Liver (tissue), 9 donors: ENCODE data around the gene LYG1. TPM values are rescaled to one million over a fixed set of nuclear protein-coding genes. Genes with fewer than 3 reads are reported as not detected.
A peak's percentile ranks its signal among the peaks of the same experiment; 100 is the strongest.

Source experiments
- DNase-seq: peaks from one replicate; pipeline ENCODE4 v3.0.0-alpha.2; 2017; ENCODE audit warnings: low spot score
- H3K27ac ChIP-seq, 2 donors: one replicate each; pipeline ENCODE4 v1.7.0; 2013; ENCODE audit warnings: inconsistent platforms in 2 of 2, low read length in 2 of 2, control low read depth in 1 of 2, low read depth in 1 of 2, mild to moderate bottlenecking in 1 of 2
- H3K27me3 ChIP-seq, 4 donors: one replicate each; pipeline versions ENCODE4 v1.6.1 to v1.7.0; 2013; ENCODE audit warnings: low read length in 3 of 4, inconsistent platforms in 1 of 4, mild to moderate bottlenecking in 1 of 4, moderate library complexity in 1 of 4; ENCODE audit not compliant: control insufficient read depth in 4 of 4, insufficient read depth in 4 of 4
- H3K36me3 ChIP-seq, 4 donors: one replicate each; pipeline versions ENCODE4 v1.6.1 to v1.7.0; 2013; ENCODE audit warnings: low read length in 3 of 4, mild to moderate bottlenecking in 3 of 4, low read depth in 1 of 4, moderate library complexity in 1 of 4; ENCODE audit not compliant: control insufficient read depth in 4 of 4, insufficient read depth in 3 of 4
- H3K4me1 ChIP-seq, 4 donors: one replicate each; pipeline versions ENCODE4 v1.6.1 to v1.7.0; 2013; ENCODE audit warnings: low read length in 3 of 4, mild to moderate bottlenecking in 3 of 4, moderate library complexity in 1 of 4; ENCODE audit not compliant: control insufficient read depth in 4 of 4, insufficient read depth in 4 of 4
- H3K4me3 ChIP-seq, 3 donors: one replicate each; pipeline versions ENCODE4 v1.6.1 to v1.7.0; 2013; ENCODE audit warnings: low read length in 3 of 3, control low read depth in 1 of 3, low read depth in 1 of 3, mild to moderate bottlenecking in 1 of 3
- H3K9ac ChIP-seq, 2 donors: one replicate each; pipeline ENCODE4 v1.7.0; 2013; ENCODE audit warnings: low read length in 2 of 2, mild to moderate bottlenecking in 2 of 2, moderate library complexity in 2 of 2, control low read depth in 1 of 2, low read depth in 1 of 2
- H3K9me3 ChIP-seq, 4 donors: one replicate each; pipeline versions ENCODE4 v1.6.1 to v1.7.0; 2013; ENCODE audit warnings: low read length in 3 of 4; ENCODE audit not compliant: control insufficient read depth in 4 of 4
- CTCF ChIP-seq: fragments of 150-350 bp; IDR thresholded peaks from 2 replicates; pipeline ENCODE4 v1.5.1; 2017; ENCODE audit warnings: improper control_type of control experiment, low read depth, low read length; ENCODE audit not compliant: missing input control
- EGR1 ChIP-seq, 2 donors: IDR thresholded peaks; 2 replicates each; pipeline ENCODE4 v1.6.1; 2016 to 2018; ENCODE audit warnings: antibody characterized with exemption in 2 of 2, low read depth in 2 of 2
- FOXA2 ChIP-seq: IDR thresholded peaks from 2 replicates; pipeline ENCODE4 v1.6.1; 2016; ENCODE audit warnings: antibody characterized with exemption
- GABPA ChIP-seq, 2 donors: IDR thresholded peaks in 1 of 2; conservative IDR thresholded peaks in 1 of 2; 2 replicates each; pipeline ENCODE4 v1.6.1; 2016; ENCODE audit warnings: antibody characterized with exemption in 2 of 2, mild to moderate bottlenecking in 1 of 2, moderate library complexity in 1 of 2
- HNF4A ChIP-seq, 2 donors: conservative IDR thresholded peaks; 2 replicates each; pipeline ENCODE4 v1.6.1; 2016; ENCODE audit warnings: antibody characterized with exemption in 2 of 2, mild to moderate bottlenecking in 2 of 2
- HNF4G ChIP-seq: IDR thresholded peaks from 2 replicates; pipeline ENCODE4 v1.6.1; 2016; ENCODE audit warnings: antibody characterized with exemption
- MAX ChIP-seq: IDR thresholded peaks from 2 replicates; pipeline ENCODE4 v1.6.1; 2016; ENCODE audit warnings: antibody characterized with exemption
- NR2F2 ChIP-seq: IDR thresholded peaks from 2 replicates; pipeline ENCODE4 v1.6.1; 2016; ENCODE audit warnings: antibody characterized with exemption
- RAD21 ChIP-seq, 2 donors: IDR thresholded peaks; 2 replicates each; pipeline ENCODE4 v1.6.1; 2016; ENCODE audit warnings: antibody characterized with exemption in 2 of 2, mild to moderate bottlenecking in 2 of 2
- RXRA ChIP-seq, 2 donors: IDR thresholded peaks; 2 replicates each; pipeline ENCODE4 v1.6.1; 2017 to 2018; ENCODE audit warnings: antibody characterized with exemption in 2 of 2, mild to moderate bottlenecking in 1 of 2
- SP1 ChIP-seq: IDR thresholded peaks from 2 replicates; pipeline ENCODE4 v1.6.1; 2018; ENCODE audit warnings: antibody characterized with exemption, mild to moderate bottlenecking
- YY1 ChIP-seq: IDR thresholded peaks from 2 replicates; pipeline ENCODE4 v1.6.1; 2016; ENCODE audit warnings: antibody characterized with exemption, mild to moderate bottlenecking
- ZBTB33 ChIP-seq: IDR thresholded peaks from 2 replicates; pipeline ENCODE4 v1.6.1; 2016; ENCODE audit warnings: antibody characterized with exemption
- WGBS: extraction: QIAGEN DNeasy Blood & Tissue Kit; methylation state at CpG from one replicate; pipeline ENCODE4 v1.1.7; 2013; 5-methylcytosine and 5-hydroxymethylcytosine counted together
- polyA plus RNA-seq, 2 donors: library from polyadenylated mRNA; stranded (reverse) in 1 of 2; unstranded in 1 of 2; fragments of 200-250 nt in 1 of 2; fragments of >200 nt in 1 of 2; fragmentation: Nextera tagmentation in 1 of 2; extraction: Ambion mirVana in 1 of 2; gene quantifications; one replicate each; pipeline versions ENCODE4 v1.2.1 to v1.2.3, GENCODE V29; 2013 to 2015
- total RNA-seq, 2 donors: library from RNA; depleted of rRNA; stranded (reverse); fragments of >200 nt; gene quantifications; one replicate each; pipeline ENCODE4 v1.2.3, GENCODE V29; 2014
- TF ChIP-seq, protein P1 (sequence below): IDR thresholded peaks from 2 replicates; pipeline ENCODE4 v1.6.1; 2016; ENCODE audit warnings: antibody characterized with exemption, mild to moderate bottlenecking
- donor health status: healthy.
- donor health status: healthy.
- donor health status: healthy.
- donor health status: healthy.
- donor health status: healthy.

The LYG1 gene
- total and polyA plus RNA-seq, 4 donors = 0.14 to 0.85 (median 0.55) TPM

DNA sequence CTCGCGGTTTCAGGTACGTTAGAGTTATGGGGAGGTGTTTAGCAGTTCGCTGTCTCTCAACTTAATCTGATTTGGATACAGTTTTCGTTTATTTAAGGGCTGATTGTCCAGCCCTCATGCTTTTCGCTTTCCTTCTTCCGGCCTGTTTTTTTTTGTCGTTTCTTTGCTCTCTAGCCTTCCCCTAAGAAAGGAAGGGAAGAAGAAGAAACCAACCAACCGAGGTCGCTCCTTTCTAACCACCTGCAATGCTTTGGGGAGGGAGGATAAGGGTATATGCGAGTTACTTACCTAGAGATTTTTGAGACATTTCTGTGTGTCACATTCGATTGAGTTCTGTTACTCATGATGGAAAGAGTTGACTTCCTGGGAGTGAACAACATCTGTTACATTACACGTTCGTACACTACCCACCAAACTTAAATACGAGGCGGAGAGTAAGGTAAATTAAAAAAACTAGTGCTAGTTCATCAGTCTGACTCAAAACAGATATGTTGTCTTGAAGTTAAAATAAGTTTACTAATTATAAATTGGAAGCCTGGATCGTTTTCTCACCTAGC, 37.1 kb upstream of the LYG1 start:
- Histone ChIP-seq H3K4me1 (peaks cover 6 to 33% (median 25%) of the 10 kb centered on the region in 4 donors), H3K27ac (peak overlapping the region; percentile 82 to 99), H3K9me3 (no peaks in the 10 kb centered on the region), H3K36me3 (no peaks in the 10 kb centered on the region), H3K27me3 (no peaks in the 10 kb centered on the region), H3K9ac (peak overlapping the region; percentile 83 to 89), H3K4me3 (peak overlapping the region; percentile 91 to 98 (median 95))
- DNase-seq = no peak
- 3% methylated on average over 17 of the region's 17 CpGs for WGBS
- TF ChIP-seq, protein P1, sequence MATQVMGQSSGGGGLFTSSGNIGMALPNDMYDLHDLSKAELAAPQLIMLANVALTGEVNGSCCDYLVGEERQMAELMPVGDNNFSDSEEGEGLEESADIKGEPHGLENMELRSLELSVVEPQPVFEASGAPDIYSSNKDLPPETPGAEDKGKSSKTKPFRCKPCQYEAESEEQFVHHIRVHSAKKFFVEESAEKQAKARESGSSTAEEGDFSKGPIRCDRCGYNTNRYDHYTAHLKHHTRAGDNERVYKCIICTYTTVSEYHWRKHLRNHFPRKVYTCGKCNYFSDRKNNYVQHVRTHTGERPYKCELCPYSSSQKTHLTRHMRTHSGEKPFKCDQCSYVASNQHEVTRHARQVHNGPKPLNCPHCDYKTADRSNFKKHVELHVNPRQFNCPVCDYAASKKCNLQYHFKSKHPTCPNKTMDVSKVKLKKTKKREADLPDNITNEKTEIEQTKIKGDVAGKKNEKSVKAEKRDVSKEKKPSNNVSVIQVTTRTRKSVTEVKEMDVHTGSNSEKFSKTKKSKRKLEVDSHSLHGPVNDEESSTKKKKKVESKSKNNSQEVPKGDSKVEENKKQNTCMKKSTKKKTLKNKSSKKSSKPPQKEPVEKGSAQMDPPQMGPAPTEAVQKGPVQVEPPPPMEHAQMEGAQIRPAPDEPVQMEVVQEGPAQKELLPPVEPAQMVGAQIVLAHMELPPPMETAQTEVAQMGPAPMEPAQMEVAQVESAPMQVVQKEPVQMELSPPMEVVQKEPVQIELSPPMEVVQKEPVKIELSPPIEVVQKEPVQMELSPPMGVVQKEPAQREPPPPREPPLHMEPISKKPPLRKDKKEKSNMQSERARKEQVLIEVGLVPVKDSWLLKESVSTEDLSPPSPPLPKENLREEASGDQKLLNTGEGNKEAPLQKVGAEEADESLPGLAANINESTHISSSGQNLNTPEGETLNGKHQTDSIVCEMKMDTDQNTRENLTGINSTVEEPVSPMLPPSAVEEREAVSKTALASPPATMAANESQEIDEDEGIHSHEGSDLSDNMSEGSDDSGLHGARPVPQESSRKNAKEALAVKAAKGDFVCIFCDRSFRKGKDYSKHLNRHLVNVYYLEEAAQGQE = no peak
- TF ChIP-seq RAD21 (IDR thresholded peaks at IDR 0.05) = peak in 1 of 2 donors; percentile 11

DNA sequence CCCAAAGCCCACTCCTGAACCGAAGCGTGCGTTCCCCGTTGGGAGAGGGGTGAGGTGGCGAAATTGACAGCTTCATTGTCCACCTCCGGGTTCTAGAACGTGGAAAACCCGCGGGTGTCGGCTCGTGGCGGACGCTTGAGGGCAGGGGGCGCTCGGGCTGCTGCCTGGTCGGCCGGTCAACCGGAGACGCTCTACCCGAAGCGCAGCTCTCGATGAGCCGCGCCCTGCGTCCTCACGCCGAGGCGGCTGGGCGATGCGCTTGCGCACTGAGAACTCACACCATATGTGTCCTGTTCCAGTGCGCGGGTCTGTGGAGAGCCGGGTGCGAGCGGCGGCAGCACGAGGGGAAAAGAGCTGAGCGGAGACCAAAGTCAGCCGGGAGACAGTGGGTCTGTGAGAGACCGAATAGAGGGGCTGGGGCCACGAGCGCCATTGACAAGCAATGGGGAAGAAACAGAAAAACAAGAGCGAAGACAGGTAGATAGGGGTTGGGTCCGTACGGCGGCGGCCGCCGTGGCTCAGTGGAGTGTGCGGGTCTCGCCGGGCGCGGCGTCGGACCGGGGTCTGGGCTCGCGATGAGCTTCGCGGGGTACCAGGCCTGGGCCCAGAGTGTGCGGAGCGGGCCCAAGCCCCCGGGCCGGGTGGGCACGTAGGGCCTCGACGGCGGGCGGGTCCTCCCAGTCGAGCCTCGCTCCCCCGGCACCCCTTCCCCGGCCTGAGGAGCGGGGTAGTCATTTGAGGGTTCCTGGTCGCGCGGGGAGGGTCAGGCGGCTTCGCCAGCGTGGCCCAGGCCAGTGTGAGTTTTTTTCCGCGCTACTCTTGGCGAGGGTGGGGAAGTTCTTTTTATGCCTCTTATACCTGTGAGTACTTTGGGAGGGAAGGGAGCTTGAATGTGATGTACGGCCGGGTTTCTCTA, 36.4 kb upstream of the LYG1 start, which contains the start of gene EIF5B:
EIF5B (plus strand) TSS at position 277 of the 916 bp plus-strand sequence; CDS start at position 443, 166 bp downstream.
- Histone ChIP-seq H3K27ac (peak within 1 kb of the TSS; percentile 89 to 99), H3K4me1 (peaks cover 6 to 33% (median 25%) of the 10 kb centered on the region in 4 donors), H3K4me3 (peak within 1 kb of the TSS; percentile 95 to 98 (median 97)), H3K9me3 (no peaks in the 10 kb centered on the region), H3K36me3 (peaks cover 0 to 5% (median 3%) of the 10 kb centered on the region in 4 donors), H3K9ac (peak within 1 kb of the TSS; percentile 83 to 98), H3K27me3 (no peaks in the 10 kb centered on the region)
- peak; percentile 93 for DNase-seq
- peak; percentile 16 for TF ChIP-seq NR2F2
- TF ChIP-seq, protein P1 = no peak
- no peak for TF ChIP-seq FOXA2
- TF ChIP-seq RAD21 (IDR thresholded peaks at IDR 0.05) = peak; percentile 49 to 72
- TF ChIP-seq GABPA (IDR thresholded peaks at IDR 0.05 in 1 of 2, conservative IDR thresholded peaks at IDR 0.05 in 1 of 2) = peak in 1 of 2 donors; percentile 82
- no peak for TF ChIP-seq HNF4G
- TF ChIP-seq YY1 = peak; percentile 72
- peak; percentile 77 for TF ChIP-seq MAX
- peak in 1 of 2 donors; percentile 54 for TF ChIP-seq EGR1 (IDR thresholded peaks at IDR 0.05; ENCODE audit: low read depth in 2 of 2)
- TF ChIP-seq SP1 = peak; percentile 75
- TF ChIP-seq CTCF = peak; percentile 50
- peak; percentile 94 for TF ChIP-seq ZBTB33
- peak; percentile 50 to 84 for TF ChIP-seq RXRA (IDR thresholded peaks at IDR 0.05)
- peak; percentile 34 to 67 for TF ChIP-seq HNF4A (conservative IDR thresholded peaks at IDR 0.05)
- WGBS = under 1% methylated on average over 87 of the region's 87 CpGs
